ENCODE results near the gene TMEM38B.

- TF ChIP-seq POLR2A (IDR thresholded peaks at IDR 0.05): no peak
- TF ChIP-seq CTCF (IDR thresholded peaks at IDR 0.05): no peak
Observed at GRCh38 chr9:105690742-105691141, 3.6 kb upstream of the TMEM38B start.
